ENCODE data around the gene NUMBL. TPM values are rescaled to one million over a fixed set of nuclear protein-coding genes. Genes with fewer than 3 reads are reported as not detected.

NUMBL gene
- total and polyA plus RNA-seq, 11 donors, result 7.3 to 29.1 (median 10.6) TPM

DNA sequence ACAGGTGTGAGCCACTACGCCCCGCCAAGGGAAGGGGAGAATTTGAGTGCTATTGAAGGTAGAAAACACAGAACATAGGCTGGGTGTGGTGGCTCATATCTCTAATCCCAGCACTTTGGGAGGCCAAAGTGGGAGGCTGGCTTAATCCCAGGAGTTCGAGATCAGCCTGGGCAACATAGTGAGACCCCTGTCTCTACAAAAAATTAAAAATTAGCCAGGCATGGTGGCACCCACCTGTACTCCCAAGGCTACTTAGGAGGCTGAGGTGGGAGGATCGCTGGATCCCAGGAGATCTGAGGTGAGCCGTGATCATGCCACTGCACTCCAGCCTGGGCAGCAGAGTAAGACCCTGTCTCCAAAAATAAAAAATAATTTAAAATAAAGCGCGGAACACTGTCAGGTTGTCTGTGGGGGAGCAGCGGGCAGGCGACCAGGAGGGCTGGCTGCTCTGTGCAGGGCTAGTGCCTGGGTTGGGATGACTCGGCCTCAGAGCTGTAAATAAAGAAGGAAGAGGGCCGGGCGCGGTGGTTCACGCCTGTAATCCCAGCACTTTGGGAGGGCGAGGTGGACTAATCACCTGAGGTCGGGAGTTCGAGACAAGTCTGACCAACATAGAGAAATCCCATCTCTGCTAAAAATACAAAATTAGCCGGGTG is 48.3 kb downstream of the NUMBL start:
- intact Hi-C loops (cut with DNase I), result no loop called here
- Histone ChIP-seq H3K27me3 (no peaks in the 10 kb centered on the region), H3K4me3 (no peak overlapping the region), H3K36me3 (no peaks in the 10 kb centered on the region), H3K4me1 (peaks cover 0 to 50% (median 17%) of the 10 kb centered on the region in 12 donors), H3K9me3 (no peaks in the 10 kb centered on the region), H3K27ac (peak overlapping the region in 10 of 12 donors; percentile 39 to 85 (median 63))
- ATAC-seq, result no peak
- TF ChIP-seq POLR2A (IDR thresholded peaks at IDR 0.05), result no peak
- no peak for DNase-seq
- 94 to 98% (median 95%) methylated on average over 18 of the region's 18 CpGs for WGBS, 4 donors

DNA sequence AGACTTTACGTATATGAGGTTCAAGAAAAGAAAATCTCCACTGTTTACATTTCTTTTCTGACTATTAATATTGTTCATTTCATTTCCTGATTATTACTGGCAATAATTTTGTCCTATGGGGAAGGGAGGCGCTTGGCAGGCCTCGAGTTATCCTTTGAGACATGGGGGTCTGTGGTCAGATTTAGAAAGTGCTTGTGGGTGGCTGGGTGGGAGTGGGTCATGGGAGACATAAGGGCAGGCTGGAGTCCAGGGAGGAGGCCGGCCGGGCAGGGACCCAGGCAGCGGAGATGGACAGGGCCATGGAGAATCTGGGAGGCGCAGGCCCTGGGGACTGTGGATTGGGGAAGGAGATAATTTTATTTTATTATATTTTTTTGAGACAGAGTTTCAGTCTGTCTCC is 49.2 kb downstream of the NUMBL start:
- Histone ChIP-seq H3K27ac (peak overlapping the region; percentile 39 to 85 (median 62)), H3K4me1 (peaks cover 0 to 42% (median 12%) of the 10 kb centered on the region in 12 donors), H3K36me3 (no peaks in the 10 kb centered on the region), H3K4me3 (no peak overlapping the region), H3K27me3 (no peaks in the 10 kb centered on the region), H3K9me3 (no peaks in the 10 kb centered on the region)
- DNase-seq (peak in 4 of 5 donors; percentile 48 to 85 (median 58)), ATAC-seq (no peak)
- TF ChIP-seq POLR2A (IDR thresholded peaks at IDR 0.05), result no peak
- TF ChIP-seq, protein P1, sequence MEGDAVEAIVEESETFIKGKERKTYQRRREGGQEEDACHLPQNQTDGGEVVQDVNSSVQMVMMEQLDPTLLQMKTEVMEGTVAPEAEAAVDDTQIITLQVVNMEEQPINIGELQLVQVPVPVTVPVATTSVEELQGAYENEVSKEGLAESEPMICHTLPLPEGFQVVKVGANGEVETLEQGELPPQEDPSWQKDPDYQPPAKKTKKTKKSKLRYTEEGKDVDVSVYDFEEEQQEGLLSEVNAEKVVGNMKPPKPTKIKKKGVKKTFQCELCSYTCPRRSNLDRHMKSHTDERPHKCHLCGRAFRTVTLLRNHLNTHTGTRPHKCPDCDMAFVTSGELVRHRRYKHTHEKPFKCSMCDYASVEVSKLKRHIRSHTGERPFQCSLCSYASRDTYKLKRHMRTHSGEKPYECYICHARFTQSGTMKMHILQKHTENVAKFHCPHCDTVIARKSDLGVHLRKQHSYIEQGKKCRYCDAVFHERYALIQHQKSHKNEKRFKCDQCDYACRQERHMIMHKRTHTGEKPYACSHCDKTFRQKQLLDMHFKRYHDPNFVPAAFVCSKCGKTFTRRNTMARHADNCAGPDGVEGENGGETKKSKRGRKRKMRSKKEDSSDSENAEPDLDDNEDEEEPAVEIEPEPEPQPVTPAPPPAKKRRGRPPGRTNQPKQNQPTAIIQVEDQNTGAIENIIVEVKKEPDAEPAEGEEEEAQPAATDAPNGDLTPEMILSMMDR (IDR thresholded peaks at IDR 0.05), result no peak
- 66 to 73% (median 70%) methylated on average over 7 of the region's 7 CpGs for WGBS, 4 donors
- intact Hi-C loops (cut with DNase I), result loop anchor here in 1 of 10 donors (2.0 kb wide), 1 partner anchor 38 kb away; no protein-coding TSS in a partner anchor

DNA sequence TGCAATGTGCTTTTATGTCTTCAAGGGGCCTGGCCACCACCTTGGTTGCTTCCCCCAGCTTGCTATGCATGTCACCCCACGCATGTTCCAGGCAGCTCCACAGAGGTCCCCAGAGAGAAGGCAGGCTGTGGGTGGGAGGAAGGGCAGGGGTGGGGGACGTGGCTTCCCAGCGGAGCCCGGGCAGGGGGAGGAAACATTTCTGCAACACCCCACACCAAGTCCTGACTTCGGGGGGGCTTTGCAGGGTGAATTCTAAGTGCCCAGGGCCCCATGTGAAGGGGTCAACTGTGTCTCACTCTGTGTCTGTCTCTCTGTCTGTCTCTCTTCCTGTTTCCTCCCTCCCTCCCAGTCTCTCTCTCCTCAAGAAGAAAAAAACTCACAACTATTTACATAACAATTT is 49.7 kb downstream of the NUMBL start:
- peak in 3 of 4 donors; percentile 58 to 63 (median 61) for ATAC-seq
- peaks cover 0 to 39% (median 12%) of the 10 kb centered on the region in 12 donors for H3K4me1 ChIP-seq
- H3K4me3 ChIP-seq, result no peak overlapping the region
- TF ChIP-seq POLR2A (IDR thresholded peaks at IDR 0.05), result no peak
- TF ChIP-seq, protein P1 (IDR thresholded peaks at IDR 0.05), result no peak
- DNase-seq, result peak in 3 of 5 donors; percentile 45 to 70 (median 53)
- intact Hi-C loops (cut with DNase I), result loop anchor here in 1 of 10 donors (2.0 kb wide), 1 partner anchor 38 kb away; no protein-coding TSS in a partner anchor
- 23 to 44% (median 27%) methylated on average over 5 of the region's 5 CpGs for WGBS, 4 donors
- H3K9me3 ChIP-seq, result no peaks in the 10 kb centered on the region
- H3K36me3 ChIP-seq, result no peaks in the 10 kb centered on the region
- H3K27me3 ChIP-seq, result no peaks in the 10 kb centered on the region
- H3K27ac ChIP-seq, result peak overlapping the region in 10 of 12 donors; percentile 44 to 85 (median 63)

DNA sequence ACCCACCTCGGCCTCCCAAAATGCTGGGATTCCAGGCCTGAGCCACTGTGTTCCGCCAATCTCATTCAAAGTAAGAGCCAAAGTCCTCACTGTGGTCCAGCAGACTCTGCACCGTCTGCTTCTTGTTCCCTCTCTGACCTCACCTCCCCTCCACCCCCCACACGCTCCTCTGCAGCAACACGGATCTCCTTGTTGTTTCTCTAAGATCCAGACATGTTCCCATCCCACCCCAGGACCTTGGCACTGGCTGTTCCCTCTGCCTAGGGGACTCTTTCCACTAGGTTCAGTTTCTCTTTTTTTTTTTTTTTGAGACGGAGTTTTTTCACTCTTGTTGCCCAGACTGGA is 50.8 kb downstream of the NUMBL start:
- Histone ChIP-seq H3K27me3 (no peaks in the 10 kb centered on the region), H3K27ac (peak overlapping the region in 4 of 12 donors; percentile 62 to 85 (median 74)), H3K9me3 (no peaks in the 10 kb centered on the region), H3K4me1 (peaks cover 0 to 27% (median 7%) of the 10 kb centered on the region in 12 donors), H3K4me3 (no peak overlapping the region), H3K36me3 (no peaks in the 10 kb centered on the region)
- peak in 3 of 4 donors; percentile 10 to 41 (median 41) for ATAC-seq
- intact Hi-C loops (cut with DNase I), result loop anchor here in 5 of 10 donors (5.0 to 10.0 kb wide), 5 partner anchors 37 to 335 kb away; partner anchors contain the start of gene LTBP4 (in 1 of the 5)
- WGBS, 4 donors, result 75 to 85% (median 84%) methylated on average over 6 of the region's 6 CpGs
- peak in 1 of 5 donors; percentile 42 for DNase-seq
- TF ChIP-seq, protein P1 (IDR thresholded peaks at IDR 0.05), result no peak
- no peak for TF ChIP-seq POLR2A (IDR thresholded peaks at IDR 0.05)

All from heart left ventricle (tissue), 16 donors.